Stimulated activated CD8-positive, alpha-beta memory T cell treated with anti-CD3 and anti-CD28 coated beads, Interleukin-12 subunit alpha, Interleukin-12 subunit beta, amount 100 ng/mL, for 24 hours (primary cell): ENCODE data around the gene DEFB123.
"Not testable (repeated sequence)": the region's sequence is repeated elsewhere in the genome, so short reads cannot be mapped to it uniquely, and the experiment has no call there.

ENCODE experiments used
- DNase-seq: peaks from one replicate; pipeline ENCODE4 v3.0.0-alpha.2; 2020; ENCODE audit errors: extremely low read depth

DEFB123 gene

GRCh38 chr20:31440012-31440659, at the start of gene DEFB123:
DEFB123 (plus strand) TSS chr20:31440632; CDS start chr20:31440699, 67 bp downstream.
- no peak for DNase-seq

DNA sequence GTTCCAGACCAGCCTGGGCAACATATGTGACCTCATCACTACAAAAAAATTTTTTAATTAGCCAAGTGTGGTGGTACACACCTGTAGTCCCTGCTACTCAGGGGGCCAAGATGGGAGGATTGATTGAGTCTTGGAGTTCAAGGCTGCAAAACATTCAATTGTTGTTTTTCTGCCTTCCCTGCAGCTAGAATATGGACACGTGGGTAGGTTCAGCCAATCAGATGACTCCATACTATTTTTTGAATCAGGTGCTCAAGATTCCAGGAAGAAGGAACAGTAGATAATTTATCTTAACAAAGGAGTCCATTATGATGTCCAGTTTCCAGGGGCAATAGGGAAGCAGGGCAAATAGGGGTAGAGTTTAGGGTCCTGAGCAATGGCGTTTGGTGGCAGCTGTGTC, 47.6 kb upstream of the DEFB123 start:
- DNase-seq: no peak

DNA sequence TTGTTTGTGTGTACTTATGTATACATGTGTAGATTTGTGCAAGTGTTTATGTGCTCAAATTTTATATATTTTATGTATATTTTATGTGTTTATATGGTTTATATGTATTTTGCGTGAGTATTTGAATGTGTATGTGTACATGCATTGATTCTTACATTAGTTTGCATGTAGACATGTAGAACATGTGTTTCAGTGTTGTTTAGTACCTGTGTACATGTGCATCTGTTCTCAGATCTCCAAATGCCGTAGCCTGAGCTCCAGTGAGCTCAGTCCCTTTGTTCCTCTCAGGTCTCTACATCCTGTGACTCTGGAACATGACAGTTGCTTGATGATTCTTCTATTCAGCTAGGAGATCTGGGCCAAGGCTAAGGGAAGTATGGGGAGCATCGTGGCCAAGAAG, 45.5 kb upstream of the DEFB123 start:
- DNase-seq: no peak

GRCh38 chr20:31403886-31404285, 36.5 kb upstream of the DEFB123 start:
- DNase-seq: no peak

DNA sequence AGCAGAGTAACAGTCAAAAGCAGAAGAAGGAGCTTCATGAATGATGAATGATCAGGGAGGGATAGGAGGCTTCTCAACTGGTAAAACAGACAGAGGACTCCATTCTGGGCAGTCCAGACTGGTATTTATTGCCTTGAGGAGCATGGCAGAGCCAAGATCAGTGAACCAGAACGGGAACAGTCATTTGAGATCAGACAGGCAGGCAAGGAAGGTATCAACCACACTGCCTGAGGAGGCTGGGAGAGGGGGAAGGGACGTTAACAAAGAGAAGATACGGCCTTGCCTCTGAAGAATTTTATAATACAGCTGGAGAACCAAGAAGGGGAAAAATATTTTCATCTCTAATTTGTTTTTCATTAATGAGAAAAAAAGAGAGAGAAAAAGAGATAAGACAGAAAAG, 34.3 kb upstream of the DEFB123 start, which contains the start of gene DEFB121:
TSS of gene DEFB121 (minus strand) at position 101 of the 400 bp plus-strand sequence. CDS start at position 38, 63 bp downstream.
- no peak for DNase-seq

- DNase-seq: no peak
Measured at GRCh38 chr20:31410011-31410410, 30.4 kb upstream of the DEFB123 start.

DNA sequence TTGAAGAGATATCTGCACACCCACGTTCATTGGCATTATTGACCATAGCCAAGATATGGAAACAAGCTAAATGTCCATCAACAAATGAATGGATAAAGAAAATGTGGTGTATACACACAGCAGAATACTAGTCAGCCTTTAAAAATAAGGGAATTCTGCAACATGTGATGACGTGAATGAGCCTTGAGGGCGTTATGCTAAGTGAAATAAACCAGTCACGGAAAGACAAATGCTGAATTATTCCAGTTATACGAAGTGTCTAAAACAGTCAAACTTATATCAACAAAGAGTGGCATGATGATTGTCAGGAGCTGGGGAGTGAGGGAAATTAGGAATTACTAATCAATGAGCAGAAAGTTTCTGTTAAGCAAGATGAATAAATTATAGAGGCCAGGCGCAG, 26.1 kb upstream of the DEFB123 start:
- no peak for DNase-seq

DNA sequence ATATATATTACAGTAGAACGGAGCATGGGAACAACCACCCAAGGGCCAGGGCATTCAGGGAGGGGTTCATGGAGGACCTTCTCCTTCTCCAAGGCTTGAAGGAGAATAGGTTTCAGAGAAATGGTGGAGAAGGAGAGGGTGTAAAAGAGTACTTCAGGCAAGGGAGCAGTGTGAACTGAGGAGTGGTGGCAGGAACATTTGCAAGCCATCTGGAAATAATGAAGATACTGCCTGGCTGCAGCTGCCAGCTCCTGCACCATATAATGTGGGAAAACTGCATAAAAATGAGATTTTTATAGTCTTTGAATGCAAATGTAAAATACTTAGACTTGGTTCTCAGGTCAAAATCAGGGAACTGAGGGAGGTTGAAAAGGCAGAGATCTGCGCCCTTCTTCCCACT, 24.8 kb upstream of the DEFB123 start:
- DNase-seq: no peak

DNA sequence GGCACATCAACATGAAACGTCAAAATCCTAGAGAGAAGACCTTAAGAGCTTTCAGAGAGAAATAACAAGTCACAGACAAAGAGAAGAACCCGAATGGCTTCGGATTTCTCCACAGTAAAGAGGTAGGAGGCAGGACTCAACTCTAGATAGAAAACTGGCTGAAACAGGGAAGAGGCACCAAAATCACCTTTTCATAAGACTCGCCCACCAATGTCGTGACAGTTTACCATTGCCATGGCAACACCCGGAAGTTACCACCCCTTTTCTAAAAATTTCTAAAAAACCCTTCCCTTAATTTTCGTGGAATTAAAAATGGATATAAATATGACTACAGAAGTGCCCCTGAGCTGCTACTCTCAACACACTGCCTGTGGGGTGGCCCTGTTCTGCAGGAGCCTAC, 22.1 kb upstream of the DEFB123 start:
- no peak for DNase-seq

GRCh38 chr20:31425797-31426196, 14.6 kb upstream of the DEFB123 start:
- DNase-seq: no peak

DNA sequence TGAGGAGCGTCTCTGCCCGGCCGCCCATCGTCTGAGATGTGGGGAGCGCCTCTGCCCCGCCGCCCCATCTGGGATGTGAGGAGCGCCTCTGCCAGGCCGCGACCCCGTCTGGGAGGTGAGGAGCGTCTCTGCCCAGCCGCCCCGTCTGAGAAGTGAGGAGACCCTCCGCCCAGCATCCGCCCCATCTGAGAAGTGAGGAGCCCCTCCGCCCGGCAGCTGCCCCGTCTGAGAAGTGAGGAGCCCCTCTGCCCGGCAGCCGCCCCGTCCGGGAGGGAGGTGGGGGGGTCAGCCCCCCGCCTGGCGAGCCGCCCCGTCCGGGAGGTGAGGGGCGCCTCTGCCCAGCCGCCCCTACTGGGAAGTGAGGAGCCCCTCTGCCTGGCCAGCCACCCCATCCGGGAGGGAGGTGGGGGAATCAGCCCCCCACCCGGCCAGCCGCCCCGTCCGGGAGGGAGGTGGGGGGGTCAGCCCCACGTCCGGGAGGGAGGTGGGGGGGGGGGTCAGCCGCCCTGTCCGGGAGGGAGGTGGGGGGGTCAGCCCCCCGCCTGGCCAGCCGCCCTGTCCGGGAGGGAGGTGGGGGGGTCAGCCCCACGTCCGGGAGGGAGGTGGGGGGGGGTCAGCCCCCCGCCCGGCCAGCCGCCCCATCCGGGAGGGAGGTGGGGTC, 13.4 kb upstream of the DEFB123 start:
- not testable (repeated sequence) for DNase-seq

DNA sequence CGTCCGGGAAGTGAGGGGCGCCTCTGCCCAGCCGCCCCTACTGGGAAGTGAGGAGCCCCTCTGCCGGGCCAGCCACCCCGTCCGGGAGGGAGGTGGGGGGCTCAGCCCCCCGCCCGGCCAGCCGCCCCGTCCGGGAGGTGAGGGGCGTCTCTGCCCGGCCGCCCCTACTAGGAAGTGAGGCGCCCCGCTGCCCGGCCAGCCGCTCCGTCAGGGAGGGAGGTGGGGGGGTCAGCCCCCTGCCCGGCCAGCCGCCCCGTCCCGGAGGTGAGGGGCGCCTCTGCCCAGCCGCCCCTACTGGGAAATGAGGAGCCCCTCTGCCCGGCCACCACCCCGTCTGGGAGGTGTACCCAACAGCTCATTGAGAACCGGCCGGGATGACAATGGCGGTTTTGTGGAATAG, 12.9 kb upstream of the DEFB123 start:
- DNase-seq: not testable (repeated sequence)

GRCh38 chr20:31430568-31431115, 9.8 kb upstream of the DEFB123 start:
- no peak for DNase-seq

- DNase-seq: no peak
Measured at GRCh38 chr20:31446084-31446819, 5.8 kb downstream of the DEFB123 start.

DNA sequence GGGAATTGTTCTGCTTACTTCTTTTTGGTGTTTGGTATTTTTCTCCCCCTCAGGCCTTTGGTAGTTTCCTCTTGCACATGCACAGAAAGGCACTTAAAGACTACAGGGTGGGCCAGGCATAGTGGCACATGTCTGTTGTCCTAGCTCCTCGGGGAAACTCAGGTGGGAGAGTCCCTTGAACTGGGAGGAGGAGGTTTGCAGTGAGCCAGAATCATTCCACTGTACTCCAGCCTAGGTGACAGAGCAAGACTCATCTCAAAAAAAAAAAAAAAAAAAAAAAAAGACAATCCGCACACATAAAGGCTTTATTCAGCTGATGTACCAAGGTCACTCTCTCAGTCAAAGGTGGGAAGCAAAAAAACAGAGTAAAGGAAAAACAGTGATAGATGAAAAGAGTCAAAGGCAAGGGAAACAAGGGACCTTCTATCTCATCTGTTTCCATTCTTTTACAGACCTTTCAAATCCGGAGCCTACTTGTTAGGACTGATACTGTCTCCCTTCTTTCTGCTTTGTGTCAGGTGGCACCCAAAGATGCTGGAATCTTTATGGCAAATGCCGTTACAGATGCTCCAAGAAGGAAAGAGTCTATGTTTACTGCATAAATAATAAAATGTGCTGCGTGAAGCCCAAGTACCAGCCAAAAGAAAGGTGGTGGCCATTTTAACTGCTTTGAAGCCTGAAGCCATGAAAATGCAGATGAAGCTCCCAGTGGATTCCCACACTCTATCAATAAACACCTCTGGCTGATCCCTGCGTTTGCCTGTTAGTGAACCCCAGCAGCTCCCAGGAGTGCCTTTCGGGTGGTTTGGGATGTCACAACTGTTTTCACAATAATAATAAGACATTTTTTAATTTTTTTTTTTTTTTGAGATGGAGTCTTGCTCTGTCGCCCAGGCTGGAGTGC, 9.3 kb downstream of the DEFB123 start:
- no peak for DNase-seq

- DNase-seq: no peak
Measured at GRCh38 chr20:31452575-31452974, 12.1 kb downstream of the DEFB123 start.

DNA sequence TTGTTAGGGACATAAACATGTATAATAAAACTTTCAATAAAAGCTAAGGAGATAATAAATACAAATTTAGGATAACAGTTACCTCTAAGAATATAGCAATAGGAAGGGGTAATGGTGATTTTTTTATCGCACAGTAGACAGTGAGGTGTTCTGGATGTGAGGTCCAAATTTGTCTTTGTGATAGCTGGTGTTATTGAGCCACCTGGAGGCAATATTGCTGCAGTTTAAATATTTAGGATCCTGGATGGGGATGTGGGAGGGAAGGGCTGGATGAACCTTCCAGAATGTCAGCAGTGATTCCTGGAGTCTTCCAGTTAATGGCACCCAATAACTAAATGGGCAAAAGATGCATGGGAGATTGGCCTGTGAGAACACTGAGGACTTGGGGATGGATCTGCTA, 13.9 kb downstream of the DEFB123 start:
- no peak for DNase-seq

GRCh38 chr20:31470946-31471345, 30.5 kb downstream of the DEFB123 start:
- not testable (repeated sequence) for DNase-seq

- DNase-seq: no peak
Measured at GRCh38 chr20:31472395-31473330, 32.2 kb downstream of the DEFB123 start.
